SK-N-SH (cell line): Measurements from ENCODE around the gene CNTLN. TPM values are rescaled to one million over a fixed set of nuclear protein-coding genes. Genes with fewer than 3 reads are reported as not detected.

Experiments used
- CTCF ChIA-PET: fragments of 300-600, 350-600 bp; formaldehyde crosslinking; extraction: SDS; loops from one replicate; lab custom pipeline; 2021; lab: Yijun Ruan, JAX
- POLR2A ChIA-PET: fragments of 350-600 bp; sonication (Branson Sonifier 250); formaldehyde crosslinking; extraction: SDS; loops from one replicate; lab custom pipeline; 2020; ENCODE audit warnings: antibody characterized with exemption, inconsistent platforms; lab: Yijun Ruan, JAX
- DNase-seq: peaks from one replicate; pipeline ENCODE4 v3.0.0; 2012
- H2AFZ ChIP-seq: fragments of 200-600 bp; sonication (generic); 2 replicates; pipeline ENCODE4 v1.8.1; 2016; ENCODE audit warnings: antibody characterized with exemption, mild to moderate bottlenecking, low read depth
- H3F3A ChIP-seq: fragments of 200-600 bp; sonication (generic); replicated peaks from 2 replicates; pipeline ENCODE3; 2016; ENCODE audit warnings: antibody characterized with exemption, mild to moderate bottlenecking; ENCODE audit not compliant: insufficient read depth
- H3K27ac ChIP-seq, 2 experiments: fragments of 200-500 bp in 1 of 2; fragments of 200-600 bp in 1 of 2; sonication (Bioruptor generic) in 1 of 2; sonication (generic), shearing (Covaris generic) in 1 of 2; 2 replicates each; pipeline versions ENCODE4 v1.5.1 to v1.6.1; 2014 to 2016; ENCODE audit warnings: low read depth in 2 of 2, inconsistent platforms in 1 of 2, low read length in 1 of 2, mild to moderate bottlenecking in 1 of 2, mixed read lengths in 1 of 2
- H3K27me3 ChIP-seq: fragments of 200-600 bp; sonication (generic), shearing (Covaris generic); 2 replicates; pipeline ENCODE4 v1.6.1; 2016; ENCODE audit warnings: mixed run types; ENCODE audit not compliant: insufficient read depth
- H3K36me3 ChIP-seq, 2 experiments: fragments of 200-500 bp in 1 of 2; fragments of 200-600 bp in 1 of 2; sonication (Bioruptor generic) in 1 of 2; sonication (generic) in 1 of 2; replicated peaks in 1 of 2; 2 replicates each; pipeline versions ENCODE3 to v1.5.1; 2014 to 2016; ENCODE audit warnings: low read length in 1 of 2, mild to moderate bottlenecking in 1 of 2; ENCODE audit not compliant: insufficient read depth in 2 of 2, control insufficient read depth in 1 of 2
- H3K4me1 ChIP-seq, 2 experiments: fragments of 200-500 bp in 1 of 2; fragments of 200-600 bp in 1 of 2; sonication (Bioruptor generic) in 1 of 2; sonication (generic), shearing (Covaris generic) in 1 of 2; 2 replicates each; pipeline versions ENCODE4 v1.5.1 to v1.6.1; 2014 to 2016; ENCODE audit warnings: low read depth in 1 of 2, low read length in 1 of 2, mixed run types in 1 of 2; ENCODE audit not compliant: insufficient read depth in 2 of 2, control insufficient read depth in 1 of 2
- H3K4me2 ChIP-seq: fragments of 200-600 bp; sonication (generic), shearing (Covaris generic); 2 replicates; pipeline ENCODE4 v1.6.1; 2017; ENCODE audit warnings: mixed run types
- H3K4me3 ChIP-seq, 2 experiments: fragments of 200-500 bp in 1 of 2; fragments of 200-600 bp in 1 of 2; sonication (Bioruptor generic) in 1 of 2; sonication (generic), shearing (Covaris generic) in 1 of 2; 2 replicates each; pipeline versions ENCODE4 v1.5.1 to v1.8.1; 2014 to 2016; ENCODE audit warnings: low read depth in 2 of 2, inconsistent platforms in 1 of 2, low read length in 1 of 2, mild to moderate bottlenecking in 1 of 2, mixed read lengths in 1 of 2, moderate library complexity in 1 of 2
- H3K79me2 ChIP-seq: fragments of 200-600 bp; sonication (generic); 2 replicates; pipeline ENCODE4 v1.8.1; 2017; ENCODE audit warnings: mild to moderate bottlenecking; ENCODE audit not compliant: insufficient read depth
- H3K9ac ChIP-seq: fragments of 200-600 bp; sonication (generic); 2 replicates; pipeline ENCODE4 v1.6.1; 2017; ENCODE audit warnings: mixed run types
- H3K9me2 ChIP-seq: fragments of 200-600 bp; sonication (generic); 2 replicates; pipeline ENCODE4 v1.6.1; 2017; ENCODE audit warnings: mixed run types
- H3K9me3 ChIP-seq: fragments of 200-600 bp; sonication (generic); 2 replicates; pipeline ENCODE4 v1.6.1; 2017; ENCODE audit warnings: mixed run types, mild to moderate bottlenecking, moderate library complexity
- H4K20me1 ChIP-seq: fragments of 200-600 bp; sonication (generic); 2 replicates; pipeline ENCODE4 v1.6.1; 2017; ENCODE audit warnings: mild to moderate bottlenecking, mixed run types; ENCODE audit not compliant: insufficient read depth
- CTCF ChIP-seq: fragments of 200-600 bp; sonication (generic); IDR thresholded peaks from 2 replicates; pipeline ENCODE4 v1.6.1; 2017; ENCODE audit warnings: antibody characterized with exemption, mild to moderate bottlenecking, moderate library complexity
- EP300 ChIP-seq, 2 experiments: IDR thresholded peaks; 2 replicates each; pipeline versions ENCODE4 v1.4.0 to v1.6.1; 2012; ENCODE audit warnings: borderline replicate concordance in 1 of 2, low read depth in 1 of 2, low read length in 1 of 2
- EZH2phosphoT487 ChIP-seq: fragments of 200-600 bp; sonication (generic); IDR thresholded peaks from 2 replicates; pipeline ENCODE4 v1.6.1; 2017; ENCODE audit warnings: low read depth, mixed run types, mild to moderate bottlenecking, antibody characterized with exemption, moderate library complexity, borderline replicate concordance
- FOXJ3 ChIP-seq: sonication (generic); formaldehyde crosslinking; IDR thresholded peaks from 2 replicates; pipeline ENCODE4 v1.5.1; 2020; ENCODE audit warnings: mild to moderate bottlenecking, missing genetic modification reagents
- IRF3 ChIP-seq: fragments of 150-350 bp; IDR thresholded peaks from 2 replicates; pipeline ENCODE4 v1.6.1; 2016; ENCODE audit warnings: mild to moderate bottlenecking, low read depth, low read length
- MAX ChIP-seq: IDR thresholded peaks from 2 replicates; pipeline ENCODE4 v1.4.0; 2012; ENCODE audit warnings: low read depth
- MEF2A ChIP-seq: IDR thresholded peaks from 2 replicates; pipeline ENCODE4 v1.4.0; 2012; ENCODE audit warnings: low read depth, borderline replicate concordance
- MXI1 ChIP-seq: IDR thresholded peaks from 2 replicates; pipeline ENCODE4 v1.6.1; 2012; ENCODE audit warnings: mild to moderate bottlenecking, low read depth, low read length, improper control_type of control experiment
- NFIC ChIP-seq: IDR thresholded peaks from 2 replicates; pipeline ENCODE4 v1.4.0; 2012; ENCODE audit warnings: borderline replicate concordance
- PBX3 ChIP-seq: IDR thresholded peaks from 2 replicates; pipeline ENCODE4; 2012
- RAD21 ChIP-seq: IDR thresholded peaks from 2 replicates; pipeline ENCODE4 v1.6.1; 2012; ENCODE audit warnings: mild to moderate bottlenecking, low read length
- RCOR1 ChIP-seq: fragments of 150-350 bp; IDR thresholded peaks from 2 replicates; pipeline ENCODE4 v1.6.1; 2017; ENCODE audit warnings: antibody characterized with exemption, low read length
- RFX5 ChIP-seq: IDR thresholded peaks from 2 replicates; pipeline ENCODE4 v1.6.1; 2012; ENCODE audit warnings: mild to moderate bottlenecking, improper control_type of control experiment, low read length
- RXRA ChIP-seq: IDR thresholded peaks from 2 replicates; pipeline ENCODE4 v1.4.0; 2012; ENCODE audit warnings: low read depth, mild to moderate bottlenecking, borderline replicate concordance
- SMC3 ChIP-seq: IDR thresholded peaks from 2 replicates; pipeline ENCODE4 v1.6.1; 2012; ENCODE audit warnings: low read depth, low read length, improper control_type of control experiment
- TAF1 ChIP-seq: IDR thresholded peaks from 2 replicates; pipeline ENCODE4 v1.6.1; 2012; ENCODE audit warnings: low read depth, mild to moderate bottlenecking, low read length, moderate library complexity, borderline replicate concordance
- TEAD4 ChIP-seq: IDR thresholded peaks from 2 replicates; pipeline ENCODE4 v1.4.0; 2012; ENCODE audit warnings: mild to moderate bottlenecking, borderline replicate concordance; ENCODE audit not compliant: insufficient read depth
- WGBS: methylation state at CpG from one replicate; pipeline ENCODE4 v1.1.6; 2017; ENCODE audit warnings: low lambda C conversion rate; 5-methylcytosine and 5-hydroxymethylcytosine counted together
- polyA plus RNA-seq, 3 experiments: library from polyadenylated mRNA; depleted of rRNA; stranded (reverse); fragments of >200 nt; gene quantifications; 2 replicates each; pipeline ENCODE4 v1.2.3, GENCODE V29; 2012

The CNTLN gene
- polyA plus RNA-seq, 1 of the 3 experiments (the other 2 are of a cell fraction): 2.5 TPM

- Histone ChIP-seq H3K27ac (no peak overlapping the region), H3K79me2 (no peaks in the 10 kb centered on the region), H3F3A (no peaks in the 10 kb centered on the region), H4K20me1 (no peaks in the 10 kb centered on the region), H3K4me1 (no peaks in the 10 kb centered on the region)
- WGBS: 87% methylated on average over 3 of the region's 3 CpGs
- DNase-seq: no peak
- TF ChIP-seq TEAD4: no peak
- TF ChIP-seq FOXJ3 (CRISPR knock-in tag): no peak
- TF ChIP-seq MXI1: no peak
- no peak for TF ChIP-seq TAF1
- TF ChIP-seq IRF3: no peak
- no peak for TF ChIP-seq RXRA
- TF ChIP-seq RFX5: no peak
- no peak for TF ChIP-seq NFIC
- TF ChIP-seq CTCF: no peak
- TF ChIP-seq RCOR1: no peak
- TF ChIP-seq, all 33 proteins: peak for 0
- Histone ChIP-seq H3K9ac (no peak overlapping the region), H3K9me2 (no peaks in the 10 kb centered on the region), H3K36me3 (no peaks in the 10 kb centered on the region), H3K4me2 (no peak overlapping the region), H2AFZ (no peak overlapping the region), H3K27me3 (no peaks in the 10 kb centered on the region; the same call in 1 of the 2 replicates), H3K9me3 (no peaks in the 10 kb centered on the region), H3K4me3 (no peak overlapping the region)
- ChIA-PET POLR2A (no interaction called here), CTCF (no interaction called here)
Measured at GRCh38 chr9:17535176-17535575, 400.3 kb downstream of the CNTLN start.

GRCh38 chr9:17536027-17536426 lies 401.2 kb downstream of the CNTLN start:
- Histone ChIP-seq H3F3A (no peaks in the 10 kb centered on the region), H3K27ac (no peak overlapping the region), H3K79me2 (no peaks in the 10 kb centered on the region), H3K9me2 (no peaks in the 10 kb centered on the region), H3K9me3 (no peaks in the 10 kb centered on the region), H4K20me1 (no peaks in the 10 kb centered on the region), H3K36me3 (no peaks in the 10 kb centered on the region), H2AFZ (no peak overlapping the region), H3K4me3 (no peak overlapping the region), H3K27me3 (no peaks in the 10 kb centered on the region; the same call in 1 of the 2 replicates), H3K9ac (no peak overlapping the region), H3K4me1 (no peaks in the 10 kb centered on the region), H3K4me2 (no peak overlapping the region)
- TF ChIP-seq PBX3: no peak
- TF ChIP-seq MAX: no peak
- no peak for TF ChIP-seq EP300 (IDR thresholded peaks at IDR 0.05; ENCODE audit: borderline replicate concordance in 1 of 2, low read depth in 1 of 2, low read length in 1 of 2)
- TF ChIP-seq RXRA: no peak
- no peak for TF ChIP-seq NFIC
- TF ChIP-seq RAD21: no peak
- TF ChIP-seq EZH2phosphoT487: no peak
- no peak for TF ChIP-seq MEF2A
- no peak for TF ChIP-seq RFX5
- TF ChIP-seq SMC3: no peak
- CTCF ChIA-PET: no interaction called here
- DNase-seq: no peak
- POLR2A ChIA-PET: no interaction called here
- 49% methylated on average over 7 of the region's 7 CpGs for WGBS
